Loucy (cell line): Measurements from ENCODE around the gene DNAH7.

Experiments
- H2AFZ ChIP-seq: fragments of 200-600 bp; sonication (generic); 2 replicates; pipeline ENCODE4 v1.6.0; 2016; ENCODE audit warnings: antibody characterized with exemption, mild to moderate bottlenecking, low read length, moderate library complexity
- H3F3A ChIP-seq: fragments of 200-600 bp; 2 replicates; pipeline ENCODE4 v1.6.0; 2016; ENCODE audit warnings: antibody characterized with exemption, low read depth, mild to moderate bottlenecking
- H3K27me3 ChIP-seq: fragments of 200-600 bp; sonication (generic); 2 replicates; pipeline ENCODE4 v1.6.1; 2014; ENCODE audit warnings: low read length, mild to moderate bottlenecking; ENCODE audit not compliant: insufficient read depth, poor library complexity, severe bottlenecking
- H3K36me3 ChIP-seq: fragments of 200-600 bp; sonication (generic); 2 replicates; pipeline ENCODE4 v1.6.1; 2016; ENCODE audit warnings: low read length; ENCODE audit not compliant: insufficient read depth
- H3K4me1 ChIP-seq: fragments of 200-600 bp; sonication (generic); 2 replicates; pipeline ENCODE4 v1.5.1; 2014; ENCODE audit warnings: low read length, mild to moderate bottlenecking; ENCODE audit not compliant: insufficient read depth, poor library complexity, severe bottlenecking
- H3K4me2 ChIP-seq: fragments of 200-600 bp; sonication (generic); 2 replicates; pipeline ENCODE4 v1.6.0; 2014; ENCODE audit warnings: antibody characterized with exemption, low read length, low read depth, mild to moderate bottlenecking; ENCODE audit not compliant: poor library complexity, severe bottlenecking
- H3K4me3 ChIP-seq: fragments of 200-600 bp; sonication (generic); 2 replicates; pipeline ENCODE4 v1.5.1; 2014; ENCODE audit warnings: low read length, mild to moderate bottlenecking, mixed read lengths; ENCODE audit not compliant: poor library complexity, severe bottlenecking
- H3K79me2 ChIP-seq: fragments of 200-600 bp; sonication (generic); 2 replicates; pipeline ENCODE4 v1.6.1; 2014; ENCODE audit warnings: low read length; ENCODE audit not compliant: insufficient read depth
- H3K9ac ChIP-seq: fragments of 200-600 bp; sonication (generic); 2 replicates; pipeline ENCODE4 v1.6.0; 2014; ENCODE audit warnings: mild to moderate bottlenecking, low read depth, low read length, moderate library complexity; ENCODE audit not compliant: poor library complexity, severe bottlenecking
- H3K9me2 ChIP-seq: fragments of 200-600 bp; sonication (generic); replicated peaks from 2 replicates; pipeline ENCODE4 v1.6.1; 2016; ENCODE audit warnings: low read depth, low read length, mixed read lengths
- H3K9me3 ChIP-seq: fragments of 200-600 bp; sonication (generic); 2 replicates; pipeline ENCODE4 v1.6.1; 2014; ENCODE audit warnings: mild to moderate bottlenecking, antibody characterized with exemption, low read length, low read depth; ENCODE audit not compliant: insufficient read depth
- H4K20me1 ChIP-seq: fragments of 200-600 bp; sonication (generic); 2 replicates; pipeline ENCODE4 v1.6.0; 2014; ENCODE audit warnings: antibody characterized with exemption, low read length, mild to moderate bottlenecking; ENCODE audit not compliant: insufficient read depth, poor library complexity, severe bottlenecking
- EZH2phosphoT487 ChIP-seq: fragments of 200-600 bp; IDR thresholded peaks from 2 replicates; pipeline ENCODE4 v1.6.1; 2018; ENCODE audit warnings: antibody characterized with exemption, mild to moderate bottlenecking, moderate library complexity, borderline replicate concordance
- TF ChIP-seq, protein P1 (sequence below): fragments of 200-600 bp; sonication (generic); conservative IDR thresholded peaks from 2 replicates; pipeline ENCODE4 v1.5.1; 2014; ENCODE audit warnings: mild to moderate bottlenecking, antibody characterized with exemption, low read length

DNAH7 gene

GRCh38 chr2:196077821-196078220 is 9.2 kb upstream of the DNAH7 start:
- no peak for TF ChIP-seq EZH2phosphoT487
- TF ChIP-seq, protein P1, sequence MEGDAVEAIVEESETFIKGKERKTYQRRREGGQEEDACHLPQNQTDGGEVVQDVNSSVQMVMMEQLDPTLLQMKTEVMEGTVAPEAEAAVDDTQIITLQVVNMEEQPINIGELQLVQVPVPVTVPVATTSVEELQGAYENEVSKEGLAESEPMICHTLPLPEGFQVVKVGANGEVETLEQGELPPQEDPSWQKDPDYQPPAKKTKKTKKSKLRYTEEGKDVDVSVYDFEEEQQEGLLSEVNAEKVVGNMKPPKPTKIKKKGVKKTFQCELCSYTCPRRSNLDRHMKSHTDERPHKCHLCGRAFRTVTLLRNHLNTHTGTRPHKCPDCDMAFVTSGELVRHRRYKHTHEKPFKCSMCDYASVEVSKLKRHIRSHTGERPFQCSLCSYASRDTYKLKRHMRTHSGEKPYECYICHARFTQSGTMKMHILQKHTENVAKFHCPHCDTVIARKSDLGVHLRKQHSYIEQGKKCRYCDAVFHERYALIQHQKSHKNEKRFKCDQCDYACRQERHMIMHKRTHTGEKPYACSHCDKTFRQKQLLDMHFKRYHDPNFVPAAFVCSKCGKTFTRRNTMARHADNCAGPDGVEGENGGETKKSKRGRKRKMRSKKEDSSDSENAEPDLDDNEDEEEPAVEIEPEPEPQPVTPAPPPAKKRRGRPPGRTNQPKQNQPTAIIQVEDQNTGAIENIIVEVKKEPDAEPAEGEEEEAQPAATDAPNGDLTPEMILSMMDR = no peak
- no peaks in the 10 kb centered on the region for H3F3A ChIP-seq
- no peak overlapping the region for H3K4me2 ChIP-seq

GRCh38 chr2:196076778-196077568 is 8.3 kb upstream of the DNAH7 start:
- H3K9ac ChIP-seq = no peak overlapping the region
- H3K27me3 ChIP-seq = no peaks in the 10 kb centered on the region
- no peaks in the 10 kb centered on the region for H3F3A ChIP-seq
- H3K36me3 ChIP-seq = no peaks in the 10 kb centered on the region
- H2AFZ ChIP-seq = no peak overlapping the region
- TF ChIP-seq, protein P1 = no peak
- TF ChIP-seq EZH2phosphoT487 = no peak
- no peaks in the 10 kb centered on the region for H3K9me2 ChIP-seq
- no peak overlapping the region for H3K4me3 ChIP-seq
- no peaks in the 10 kb centered on the region for H3K4me1 ChIP-seq
- H3K79me2 ChIP-seq = no peaks in the 10 kb centered on the region
- H4K20me1 ChIP-seq = no peaks in the 10 kb centered on the region
- peaks cover 5% of the 10 kb centered on the region; the same call in 1 of the 2 replicates for H3K9me3 ChIP-seq
- H3K4me2 ChIP-seq = no peak overlapping the region

More at GRCh38 chr2:196077821-196078220, 9.2 kb upstream of the DNAH7 start:
- no peak overlapping the region for H2AFZ ChIP-seq
- H3K36me3 ChIP-seq = no peaks in the 10 kb centered on the region
- H3K9ac ChIP-seq = no peak overlapping the region
- peaks cover 11% of the 10 kb centered on the region; the same call in 1 of the 2 replicates for H3K9me3 ChIP-seq
- H3K4me1 ChIP-seq = no peaks in the 10 kb centered on the region
- no peaks in the 10 kb centered on the region for H4K20me1 ChIP-seq
- H3K79me2 ChIP-seq = no peaks in the 10 kb centered on the region
- no peaks in the 10 kb centered on the region for H3K9me2 ChIP-seq
- H3K27me3 ChIP-seq = no peaks in the 10 kb centered on the region
- no peak overlapping the region for H3K4me3 ChIP-seq

DNA sequence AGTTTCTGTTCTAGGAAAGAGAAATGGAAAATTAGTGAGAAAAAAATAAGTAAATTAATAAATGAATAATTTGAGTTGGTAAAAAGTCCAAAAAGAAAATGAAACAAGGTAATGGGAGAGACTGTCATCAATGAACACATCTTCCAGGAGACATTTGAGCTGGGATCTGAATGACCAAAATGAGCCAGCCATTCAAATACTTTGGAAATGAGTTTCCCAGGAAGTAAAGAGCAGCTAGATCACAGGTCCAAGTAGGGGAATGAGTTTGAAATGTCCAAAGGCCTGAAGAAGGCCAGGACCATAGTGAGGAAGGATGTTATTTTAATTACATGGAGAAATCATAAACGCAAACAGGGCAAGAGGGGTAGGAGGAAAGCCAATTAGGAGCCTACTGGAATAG is 6.6 kb upstream of the DNAH7 start:
- no peaks in the 10 kb centered on the region for H4K20me1 ChIP-seq
- H3K9ac ChIP-seq = no peak overlapping the region
- no peak overlapping the region for H2AFZ ChIP-seq
- H3K4me1 ChIP-seq = no peaks in the 10 kb centered on the region
- no peak overlapping the region for H3K4me2 ChIP-seq
- H3K36me3 ChIP-seq = no peaks in the 10 kb centered on the region
- no peaks in the 10 kb centered on the region for H3K27me3 ChIP-seq
- TF ChIP-seq, protein P1 = no peak
- TF ChIP-seq EZH2phosphoT487 = no peak
- H3K79me2 ChIP-seq = no peaks in the 10 kb centered on the region
- no peaks in the 10 kb centered on the region for H3K9me2 ChIP-seq
- no peaks in the 10 kb centered on the region for H3K9me3 ChIP-seq
- no peak overlapping the region for H3K4me3 ChIP-seq
- H3F3A ChIP-seq = no peaks in the 10 kb centered on the region
